A549 (cell line): ENCODE measurements around the gene PDCD1LG2. TPM values are rescaled to one million over a fixed set of nuclear protein-coding genes. Genes with fewer than 3 reads are reported as not detected.

Experiments
- ATAC-seq, 2 experiments: fragments of 200-7000 bp in 1 of 2; fragments of >200 bp in 1 of 2; cut with Nextera tagmentation in 1 of 2; cut with Tn5 transposase in 1 of 2; 3 replicates each; pipeline versions ENCODE4 v1.8.0 to v1.9.1; 2018 to 2020; ENCODE audit warnings: mild to moderate bottlenecking in 1 of 2, moderate library complexity in 1 of 2
- CTCF ChIA-PET: fragments of 300-600 bp; sonication (Branson Sonifier 250); formaldehyde crosslinking; extraction: SDS; loops from one replicate; lab custom pipeline; 2021; ENCODE audit warnings: antibody characterized with exemption, inconsistent platforms; lab: Yijun Ruan, JAX
- POLR2A ChIA-PET: fragments of 350-600 bp; formaldehyde crosslinking; extraction: SDS; loops from one replicate; lab custom pipeline; 2021; ENCODE audit warnings: antibody characterized with exemption, inconsistent platforms; lab: Yijun Ruan, JAX
- DNase-seq, 2 experiments: peaks; one replicate each; pipeline versions ENCODE4 v3.0.0 to v3.0.0-alpha.2; 2011 to 2016; ENCODE audit warnings: low read depth in 1 of 2, low spot score in 1 of 2
- FAIRE-seq: peaks from 2 replicates; lab custom pipeline; 2011; peaks lifted over from hg19 to GRCh38; lab: Jason Lieb, UNC
- H3K27ac ChIP-seq, 2 experiments: fragments of >200 bp; sonication (Bioruptor Twin); formaldehyde crosslinking; 3 replicates each; pipeline ENCODE4 v1.5.1; 2016 to 2017
- H3K4me1 ChIP-seq: fragments of >200 bp; sonication (Bioruptor Twin); formaldehyde crosslinking; 3 replicates; pipeline ENCODE4 v1.6.1; 2016
- H3K4me2 ChIP-seq: fragments of >200 bp; sonication (Bioruptor Twin); formaldehyde crosslinking; 3 replicates; pipeline ENCODE4 v1.6.1; 2016
- H3K4me3 ChIP-seq: fragments of >200 bp; sonication (Bioruptor Twin); formaldehyde crosslinking; 3 replicates; pipeline ENCODE4 v1.5.1; 2016
- H3K9me3 ChIP-seq: fragments of >200 bp; sonication (Bioruptor Twin); formaldehyde crosslinking; 3 replicates; pipeline ENCODE4 v1.6.1; 2016
- CBX8 ChIP-seq: fragments of 200-600 bp; sonication (generic); IDR thresholded peaks from 2 replicates; pipeline ENCODE4 v1.6.1; 2016
- CHD4 ChIP-seq: fragments of 200-600 bp; sonication (generic); IDR thresholded peaks from 2 replicates; pipeline ENCODE4 v1.6.1; 2016; ENCODE audit warnings: antibody characterized with exemption, mild to moderate bottlenecking, borderline replicate concordance
- EHF ChIP-seq: fragments of 250-450 bp; sonication (Bioruptor Pico); IDR thresholded peaks from 2 replicates; pipeline ENCODE4 v1.5.0; 2020; ENCODE audit warnings: mild to moderate bottlenecking
- EP300 ChIP-seq, 2 experiments: fragments of >200 bp; sonication (Bioruptor Twin); formaldehyde crosslinking; IDR thresholded peaks; 2 replicates in 1 of 2; 3 replicates in 1 of 2; pipeline ENCODE4 v1.6.1; 2016 to 2017
- ESRRA ChIP-seq: fragments of 150-350 bp; IDR thresholded peaks from 2 replicates; pipeline ENCODE4 v1.6.1; 2014; ENCODE audit warnings: mild to moderate bottlenecking, low read length, borderline replicate concordance
- FOSL2 ChIP-seq, 2 experiments: fragments of 450-650 bp in 1 of 2; fragments of >200 bp in 1 of 2; sonication (Bioruptor Twin) in 1 of 2; formaldehyde crosslinking; IDR thresholded peaks; 2 replicates each; pipeline versions ENCODE4 v1.5.0 to v1.6.1; 2016 to 2020; ENCODE audit warnings: mild to moderate bottlenecking in 1 of 2, moderate library complexity in 1 of 2
- HMGXB4 ChIP-seq: fragments of 250-450 bp; sonication (Bioruptor Pico); IDR thresholded peaks from 2 replicates; pipeline ENCODE4 v1.5.0; 2021; ENCODE audit warnings: mild to moderate bottlenecking, moderate library complexity, borderline replicate concordance
- HOXB5 ChIP-seq: fragments of 250-450 bp; sonication (Bioruptor Pico); IDR thresholded peaks from 2 replicates; pipeline ENCODE4 v1.5.0; 2020; ENCODE audit warnings: mild to moderate bottlenecking, moderate library complexity
- JUNB ChIP-seq: fragments of >200 bp; sonication (Bioruptor Twin); formaldehyde crosslinking; IDR thresholded peaks from 2 replicates; pipeline ENCODE4 v1.6.1; 2016
- KDM1A ChIP-seq: fragments of 200-600 bp; sonication (generic); IDR thresholded peaks from 2 replicates; pipeline ENCODE4 v1.6.1; 2016; ENCODE audit warnings: low read depth, mild to moderate bottlenecking
- KDM5A ChIP-seq: fragments of 200-600 bp; sonication (generic); IDR thresholded peaks from 2 replicates; pipeline ENCODE4 v1.6.1; 2016; ENCODE audit warnings: antibody characterized with exemption, mild to moderate bottlenecking
- MAZ ChIP-seq: fragments of 150-350 bp; IDR thresholded peaks from 2 replicates; pipeline ENCODE4 v1.6.1; 2014; ENCODE audit warnings: antibody characterized with exemption, low read depth, low read length, borderline replicate concordance
- MYC ChIP-seq: IDR thresholded peaks from 2 replicates; pipeline ENCODE4 v1.6.1; 2012; ENCODE audit warnings: mild to moderate bottlenecking, inconsistent platforms, low read length, improper control_type of control experiment, borderline replicate concordance
- NR3C1 ChIP-seq: fragments of >200 bp; sonication (Bioruptor Twin); formaldehyde crosslinking; IDR thresholded peaks from 3 replicates; pipeline ENCODE4 v1.6.1; 2017
- POLR2A ChIP-seq: IDR thresholded peaks from 2 replicates; pipeline ENCODE4 v1.6.1; 2012; ENCODE audit warnings: mild to moderate bottlenecking, low read length
- RAD21 ChIP-seq, 2 experiments: fragments of >200 bp in 1 of 2; sonication (Bioruptor Twin) in 1 of 2; formaldehyde crosslinking in 1 of 2; IDR thresholded peaks in 1 of 2; conservative IDR thresholded peaks in 1 of 2; 2 replicates in 1 of 2; 3 replicates in 1 of 2; pipeline ENCODE4 v1.6.1; 2012 to 2018; ENCODE audit warnings: inconsistent platforms in 1 of 2
- RARB ChIP-seq: fragments of 250-450 bp; sonication (Bioruptor Pico); IDR thresholded peaks from 2 replicates; pipeline ENCODE4 v1.8.0; 2021; ENCODE audit warnings: mild to moderate bottlenecking, moderate library complexity
- SREBF2 ChIP-seq: fragments of 450-650 bp; IDR thresholded peaks from 2 replicates; pipeline ENCODE4 v1.6.1; 2014; ENCODE audit warnings: mild to moderate bottlenecking, moderate library complexity
- TP53 ChIP-seq: fragments of 250-450 bp; sonication (Bioruptor Pico); IDR thresholded peaks from 2 replicates; pipeline ENCODE4 v1.5.0; 2021; ENCODE audit warnings: mild to moderate bottlenecking, moderate library complexity
- ZC3H11A ChIP-seq: fragments of 450-650 bp; IDR thresholded peaks from 2 replicates; pipeline ENCODE4 v1.6.1; 2014; ENCODE audit warnings: antibody characterized with exemption, mild to moderate bottlenecking
- ZNF302 ChIP-seq: fragments of 250-450 bp; sonication (Bioruptor Pico); IDR thresholded peaks from 2 replicates; pipeline ENCODE4 v1.9.0; 2021; ENCODE audit warnings: inconsistent platforms, mild to moderate bottlenecking, moderate library complexity
- WGBS: methylation state at CpG from one replicate; pipeline ENCODE4 v1.1.6; 2017; ENCODE audit errors: missing lambda C conversion rate; 5-methylcytosine and 5-hydroxymethylcytosine counted together
- polyA plus RNA-seq, 4 experiments: library from polyadenylated mRNA; depleted of rRNA in 3 of 4; stranded (reverse); fragments of >200 nt; fragmentation: RNase III in 1 of 4; extraction: RNeasy Plus Mini Kit Qiagen cat#74134 plus additional on column Dnase treatment in 1 of 4; gene quantifications; 2 replicates in 3 of 4; 3 replicates in 1 of 4; pipeline ENCODE4 v1.2.3, GENCODE V29; 2011 to 2017
- TF ChIP-seq, protein P1 (sequence below): fragments of 150-350 bp; IDR thresholded peaks from 2 replicates; pipeline ENCODE4 v1.6.1; 2014; ENCODE audit warnings: low read depth, mild to moderate bottlenecking, low read length
- TF ChIP-seq, protein P2 (sequence below): IDR thresholded peaks from 2 replicates; pipeline ENCODE4 v1.6.1; 2012

Gene PDCD1LG2
- polyA plus RNA-seq, 2 of the 4 experiments (the other 2 are of a cell fraction): 0.53 TPM

DNA sequence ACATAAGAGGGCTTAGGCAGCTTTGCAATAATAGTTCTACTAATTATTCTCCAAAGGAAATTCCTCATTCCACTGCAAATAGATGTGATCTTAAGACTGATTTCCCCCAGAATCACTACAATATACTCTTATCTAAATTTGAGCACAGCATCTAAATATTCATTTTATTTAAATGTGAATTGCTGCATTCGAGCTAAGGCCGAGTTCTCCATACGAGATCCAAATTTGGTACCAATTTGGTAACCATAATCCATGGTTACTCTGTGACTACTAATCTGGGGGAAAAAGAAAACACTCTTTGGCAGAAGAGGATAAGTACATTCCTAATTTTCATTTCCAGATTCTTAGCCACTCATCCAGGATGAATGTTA is 98.9 kb downstream of the PDCD1LG2 start (continued):
- no peak for TF ChIP-seq ZNF302
- TF ChIP-seq FOSL2 (IDR thresholded peaks at IDR 0.05): no peak
- no peak for TF ChIP-seq FOSL2 (CRISPR knock-in tag; IDR thresholded peaks at IDR 0.05)
- no peak for TF ChIP-seq SREBF2
- TF ChIP-seq POLR2A: no peak
- TF ChIP-seq, all 56 proteins: peak for 0

DNA sequence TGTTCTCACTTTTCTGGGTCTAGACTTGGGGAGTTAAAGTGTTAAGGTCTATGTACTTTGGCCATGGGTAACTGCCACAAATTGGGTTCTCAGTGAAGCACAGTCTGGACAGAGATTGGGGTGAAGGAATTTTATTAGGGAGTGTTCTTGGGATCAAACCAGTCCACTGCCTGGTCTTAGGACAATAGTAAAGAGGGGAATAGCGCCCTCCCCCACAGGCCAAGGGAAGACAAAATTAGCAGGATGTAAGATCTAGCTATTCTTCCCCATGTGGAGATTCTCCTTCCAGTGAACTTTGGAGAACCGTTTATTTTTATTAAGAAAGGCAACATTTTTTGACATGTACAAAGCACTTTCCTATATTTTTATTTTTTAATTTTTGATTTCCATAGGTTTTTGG is 100.2 kb downstream of the PDCD1LG2 start:
- POLR2A ChIA-PET: no interaction called here
- 22% methylated on average over 2 of the region's 2 CpGs for WGBS
- no peak for ATAC-seq

GRCh38 chr9:5611321-5612184 is 101.2 kb downstream of the PDCD1LG2 start:
- Histone ChIP-seq H3K4me1 (no peaks in the 10 kb centered on the region), H3K9me3 (no peaks in the 10 kb centered on the region), H3K27ac (no peak overlapping the region), H3K4me3 (no peak overlapping the region), H3K4me2 (no peak overlapping the region)
- TF ChIP-seq RAD21 (conservative IDR thresholded peaks at IDR 0.05 in 1 of 2, IDR thresholded peaks at IDR 0.05 in 1 of 2) (no peak), KDM1A (no peak), JUNB (no peak), TP53 (CRISPR knock-in tag) (no peak), EHF (CRISPR knock-in tag) (no peak), MAZ (no peak), NR3C1 (no peak), ZNF302 (no peak), POLR2A (no peak)
- TF ChIP-seq, protein P1, sequence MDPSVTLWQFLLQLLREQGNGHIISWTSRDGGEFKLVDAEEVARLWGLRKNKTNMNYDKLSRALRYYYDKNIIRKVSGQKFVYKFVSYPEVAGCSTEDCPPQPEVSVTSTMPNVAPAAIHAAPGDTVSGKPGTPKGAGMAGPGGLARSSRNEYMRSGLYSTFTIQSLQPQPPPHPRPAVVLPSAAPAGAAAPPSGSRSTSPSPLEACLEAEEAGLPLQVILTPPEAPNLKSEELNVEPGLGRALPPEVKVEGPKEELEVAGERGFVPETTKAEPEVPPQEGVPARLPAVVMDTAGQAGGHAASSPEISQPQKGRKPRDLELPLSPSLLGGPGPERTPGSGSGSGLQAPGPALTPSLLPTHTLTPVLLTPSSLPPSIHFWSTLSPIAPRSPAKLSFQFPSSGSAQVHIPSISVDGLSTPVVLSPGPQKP: no peak
- FAIRE-seq: no peak
- no peak for DNase-seq
- WGBS: 83% methylated on average over 6 of the region's 6 CpGs
- POLR2A ChIA-PET: interaction anchor here (0.7 to 1.8 kb wide), 2 partner anchors 17 to 398 kb away, joined by 3 to 4 read pairs; partner anchors contain the start of gene RIC1
- CTCF ChIA-PET: interaction anchor here (1.3 to 3.5 kb wide), 2 partner anchors 11 to 22 kb away, joined by 5 to 17 read pairs; no protein-coding TSS in a partner anchor
- ATAC-seq: no peak

More for the DNA sequence above, 100.2 kb downstream of the PDCD1LG2 start:
- no peak overlapping the region for H3K27ac ChIP-seq
- no peak overlapping the region for H3K4me2 ChIP-seq
- H3K4me1 ChIP-seq: no peaks in the 10 kb centered on the region
- CTCF ChIA-PET: interaction anchor here (1.3 to 3.5 kb wide), 3 partner anchors 10 to 21 kb away, joined by 4 to 17 read pairs (median 5); no protein-coding TSS in a partner anchor
- no peak overlapping the region for H3K4me3 ChIP-seq
- H3K9me3 ChIP-seq: no peaks in the 10 kb centered on the region
- DNase-seq: no peak
- no peak for FAIRE-seq
- no peak for TF ChIP-seq RARB (CRISPR knock-in tag)
- no peak for TF ChIP-seq ZNF302

GRCh38 chr9:5612185-5612530 is 101.8 kb downstream of the PDCD1LG2 start:
- ATAC-seq (no peak), FAIRE-seq (no peak), DNase-seq (no peak)
- H3K4me2 ChIP-seq: no peak overlapping the region
- no peak overlapping the region for H3K27ac ChIP-seq
- no peaks in the 10 kb centered on the region for H3K9me3 ChIP-seq
- ChIA-PET POLR2A (interaction anchor here (1.8 kb wide), 1 partner anchor 17 kb away, joined by 4 read pairs; the partner anchor contains the start of gene RIC1), CTCF (interaction anchor here (3.5 kb wide), 1 partner anchor 12 kb away, joined by 17 read pairs; no protein-coding TSS in a partner anchor)
- no peaks in the 10 kb centered on the region for H3K4me1 ChIP-seq
- TF ChIP-seq HOXB5 (CRISPR knock-in tag) (no peak), MYC (no peak), CBX8 (no peak), ESRRA (no peak), HMGXB4 (no peak), RARB (CRISPR knock-in tag) (no peak), KDM5A (no peak), CHD4 (no peak), EHF (CRISPR knock-in tag) (no peak), EP300 (IDR thresholded peaks at IDR 0.05) (no peak), ZC3H11A (no peak)
- TF ChIP-seq, protein P2, sequence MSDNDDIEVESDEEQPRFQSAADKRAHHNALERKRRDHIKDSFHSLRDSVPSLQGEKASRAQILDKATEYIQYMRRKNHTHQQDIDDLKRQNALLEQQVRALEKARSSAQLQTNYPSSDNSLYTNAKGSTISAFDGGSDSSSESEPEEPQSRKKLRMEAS: no peak
- H3K4me3 ChIP-seq: no peak overlapping the region
